K562 (cell line): ENCODE results near the gene RTL10. TPM values are rescaled to one million over a fixed set of nuclear protein-coding genes. Genes with fewer than 3 reads are reported as not detected.
A peak's percentile ranks its signal among the peaks of the same experiment; 100 is the strongest.

ENCODE experiments used
- ARID1B ChIP-seq: fragments of 450-650 bp; IDR thresholded peaks from 2 replicates; pipeline ENCODE4 v1.6.1; 2016; ENCODE audit warnings: antibody characterized with exemption, mild to moderate bottlenecking, inconsistent platforms
- BCL6 ChIP-seq: fragments of 250-450 bp; sonication (Bioruptor Pico); IDR thresholded peaks from 2 replicates; pipeline ENCODE4 v1.4.0; 2020
- BRD9 ChIP-seq: fragments of 450-650 bp; IDR thresholded peaks from 2 replicates; pipeline ENCODE4 v1.6.1; 2018; ENCODE audit warnings: low read depth; ENCODE audit not compliant: partially characterized antibody
- CBFB ChIP-seq: sonication (generic); formaldehyde crosslinking; IDR thresholded peaks from 2 replicates; pipeline ENCODE4 v1.4.0; 2020; ENCODE audit warnings: mild to moderate bottlenecking, missing genetic modification reagents
- CHAMP1 ChIP-seq: fragments of 450-650 bp; IDR thresholded peaks from 2 replicates; pipeline ENCODE4 v1.6.1; 2016; ENCODE audit warnings: mild to moderate bottlenecking
- FOXJ3 ChIP-seq: sonication (generic); formaldehyde crosslinking; IDR thresholded peaks from 2 replicates; pipeline ENCODE4 v1.4.0; 2020; ENCODE audit warnings: mild to moderate bottlenecking, missing genetic modification reagents
- ILF3 ChIP-seq: fragments of 450-650 bp; IDR thresholded peaks from 2 replicates; pipeline ENCODE4 v1.6.1; 2018; ENCODE audit warnings: antibody characterized with exemption, mild to moderate bottlenecking, moderate library complexity, borderline replicate concordance
- KAT2B ChIP-seq: IDR thresholded peaks from one replicate; pipeline ENCODE4 v1.6.1; 2012; ENCODE audit warnings: low read depth, mild to moderate bottlenecking, control low read depth, inconsistent platforms, low read length, moderate library complexity
- KAT7 ChIP-seq: sonication (generic); formaldehyde crosslinking; IDR thresholded peaks from 2 replicates; pipeline ENCODE4 v1.8.0; 2022; ENCODE audit warnings: missing genetic modification reagents, mild to moderate bottlenecking, borderline replicate concordance
- MCM7 ChIP-seq, 2 experiments: fragments of 450-650 bp; IDR thresholded peaks; 2 replicates each; pipeline ENCODE4 v1.6.1; 2016 to 2018
- MEF2A ChIP-seq: IDR thresholded peaks from 2 replicates; pipeline ENCODE4 v1.6.1; 2011; ENCODE audit warnings: low read depth, mild to moderate bottlenecking, low read length, moderate library complexity; ENCODE audit not compliant: control insufficient read depth
- MEF2D ChIP-seq: conservative IDR thresholded peaks from 2 replicates; pipeline ENCODE4 v1.6.1; 2016; ENCODE audit warnings: low read depth, missing genetic modification characterization, missing compliant biosample characterization
- NCOA1 ChIP-seq: fragments of 450-650 bp; IDR thresholded peaks from 2 replicates; pipeline ENCODE4 v1.6.1; 2016; ENCODE audit warnings: low read depth
- NR2F6 ChIP-seq: fragments of 450-650 bp; formaldehyde crosslinking; IDR thresholded peaks from 2 replicates; pipeline ENCODE4 v1.4.0; 2020; ENCODE audit warnings: mild to moderate bottlenecking
- RAD21 ChIP-seq, 2 experiments: fragments of 250-450 bp in 1 of 2; fragments of 450-650 bp in 1 of 2; sonication (Bioruptor Pico) in 1 of 2; formaldehyde crosslinking in 1 of 2; IDR thresholded peaks in 1 of 2; conservative IDR thresholded peaks in 1 of 2; 2 replicates each; pipeline versions ENCODE4 v1.4.0 to v1.8.0; 2020 to 2022; ENCODE audit warnings: mild to moderate bottlenecking in 2 of 2, moderate library complexity in 1 of 2
- RBFOX2 ChIP-seq: fragments of 200-400 bp; formaldehyde crosslinking; IDR thresholded peaks from 2 replicates; pipeline ENCODE4 v1.6.1; 2017; ENCODE audit warnings: low read depth, mild to moderate bottlenecking, low read length, moderate library complexity
- RBM34 ChIP-seq: fragments of 200-400 bp; formaldehyde crosslinking; IDR thresholded peaks from 2 replicates; pipeline ENCODE4 v1.6.1; 2018; ENCODE audit warnings: low read length, borderline replicate concordance; ENCODE audit not compliant: insufficient read depth
- SP1 ChIP-seq: sonication (generic); formaldehyde crosslinking; IDR thresholded peaks from 2 replicates; pipeline ENCODE4 v1.8.1; 2022; ENCODE audit warnings: mild to moderate bottlenecking, missing genetic modification reagents
- TAL1 ChIP-seq: fragments of 450-650 bp; IDR thresholded peaks from 2 replicates; pipeline ENCODE4 v1.6.1; 2016; ENCODE audit warnings: mild to moderate bottlenecking
- WHSC1 ChIP-seq: IDR thresholded peaks from one replicate; pipeline ENCODE4 v1.6.1; 2012; ENCODE audit warnings: low read length, control low read depth, inconsistent platforms
- ZBTB2 ChIP-seq: fragments of 450-650 bp; IDR thresholded peaks from 2 replicates; pipeline ENCODE4 v1.6.1; 2016; ENCODE audit warnings: antibody characterized with exemption
- ZBTB34 ChIP-seq: fragments of 250-450 bp; sonication (Bioruptor Pico); IDR thresholded peaks from 2 replicates; pipeline ENCODE4 v1.8.0; 2021; ENCODE audit warnings: mild to moderate bottlenecking, moderate library complexity
- ZBTB7A ChIP-seq: IDR thresholded peaks from 2 replicates; pipeline ENCODE4 v1.6.1; 2011; ENCODE audit warnings: low read depth, mild to moderate bottlenecking, low read length, moderate library complexity, borderline replicate concordance; ENCODE audit not compliant: control insufficient read depth
- ZNF134 ChIP-seq: fragments of 250-450 bp; sonication (Bioruptor Pico); conservative IDR thresholded peaks from 2 replicates; pipeline ENCODE4 v1.4.0; 2020
- ZNF212 ChIP-seq: fragments of 450-650 bp; formaldehyde crosslinking; IDR thresholded peaks from 2 replicates; pipeline ENCODE4 v1.4.0; 2020; ENCODE audit warnings: mild to moderate bottlenecking
- polyA plus RNA-seq, 8 experiments: library from polyadenylated mRNA; depleted of rRNA in 4 of 8; stranded (reverse) in 5 of 8; unstranded in 3 of 8; fragments of >200 nt; fragmentation: Nextera tagmentation in 2 of 8; fragmentation: Illumina TruSeq in 1 of 8; extraction: Ambion mirVana in 2 of 8; extraction: Trizol in 1 of 8; gene quantifications; 2 replicates each; pipeline versions ENCODE4 v1.2.1 to v1.2.3, GENCODE V29; 2011 to 2014; ENCODE audit warnings: inconsistent platforms in 1 of 8, missing spikeins in 1 of 8
- total RNA-seq, 7 experiments: library from RNA; depleted of rRNA in 6 of 7; stranded (reverse); fragments of >200 nt in 6 of 7; fragmentation: Illumina TruSeq in 2 of 7; extraction: Trizol in 2 of 7; gene quantifications; 2 replicates each; pipeline versions ENCODE4 v1.2.1 to v1.2.3, GENCODE V29; 2011 to 2021; ENCODE audit warnings: low replicate concordance in 1 of 7

RTL10 gene
- total and polyA plus RNA-seq, 9 of the 15 experiments (the other 6 are each of a cell fraction or from before 2014, with no cell fraction given) = 19.8 to 75.5 (median 32.5) TPM

GRCh38 chr22:19855504-19856409, 1.1 kb upstream of the RTL10 start (continued):
- TF ChIP-seq FOXJ3 (CRISPR knock-in tag) (no peak), MCM7 (IDR thresholded peaks at IDR 0.05) (no peak), WHSC1 (peak; percentile 96), ZBTB2 (no peak), NCOA1 (no peak), KAT7 (CRISPR knock-in tag) (no peak), SP1 (CRISPR knock-in tag) (no peak), MEF2A (no peak), RBM34 (no peak), ZNF134 (CRISPR knock-in tag) (0 out of 2 replicates have a peak, but pooled peaks have one; percentile 4), CBFB (CRISPR knock-in tag) (no peak), TAL1 (no peak), ZNF212 (no peak), RAD21 (CRISPR knock-in tag; conservative IDR thresholded peaks at IDR 0.05 in 1 of 2, IDR thresholded peaks at IDR 0.05 in 1 of 2) (peak in 1 of 2 experiments; percentile 12; a peak in 1 of 4 replicates), RBFOX2 (no peak), NR2F6 (CRISPR knock-in tag) (no peak), ARID1B (no peak), ILF3 (no peak), ZBTB7A (no peak), ZBTB34 (no peak), MEF2D (no peak; the same call in 1 of the 2 replicates), BRD9 (no peak), CHAMP1 (no peak), KAT2B (peak; percentile 33), BCL6 (CRISPR knock-in tag) (no peak)
